Endothelial cell of umbilical vein (primary cell): Measurements from ENCODE around the gene KDM3A.
"Not testable (repeated sequence)": the region's sequence is repeated elsewhere in the genome, so short reads cannot be mapped to it uniquely, and the experiment has no call there.

Experiments
- EZH2 ChIP-seq: IDR thresholded peaks from 2 replicates; pipeline ENCODE4 v1.6.1; 2012; ENCODE audit warnings: borderline replicate concordance, low read depth, mild to moderate bottlenecking, moderate library complexity, low read length, inconsistent platforms; ENCODE audit not compliant: severe bottlenecking
- JUN ChIP-seq: IDR thresholded peaks from 2 replicates; pipeline ENCODE4 v1.6.1; 2011; ENCODE audit warnings: borderline replicate concordance, low read depth; ENCODE audit not compliant: insufficient read length, insufficient read depth
- MAX ChIP-seq: IDR thresholded peaks from 2 replicates; pipeline ENCODE4 v1.6.1; 2011; ENCODE audit not compliant: insufficient read depth, insufficient read length
- MYC ChIP-seq: IDR thresholded peaks from one replicate; pipeline ENCODE4 v1.6.1; 2011; ENCODE audit warnings: mild to moderate bottlenecking, low read depth, low read length
- POLR2A ChIP-seq: IDR thresholded peaks from 2 replicates; pipeline ENCODE4 v1.6.1; 2012; ENCODE audit warnings: low read depth, mild to moderate bottlenecking, control low read depth, low read length
- POLR2AphosphoS5 ChIP-seq: IDR thresholded peaks from 2 replicates; pipeline ENCODE4 v1.6.1; 2012; ENCODE audit warnings: low read depth, mild to moderate bottlenecking, control low read depth, low read length, moderate library complexity; ENCODE audit not compliant: insufficient read depth
- TF ChIP-seq, protein P1 (sequence below), 2 donors: IDR thresholded peaks; 1 replicate in 1 of 2; 2 replicates in 1 of 2; pipeline ENCODE4 v1.5.1; 2011; ENCODE audit warnings: low read length in 2 of 2, mild to moderate bottlenecking in 2 of 2, moderate library complexity in 2 of 2, control low read depth in 1 of 2, inconsistent platforms in 1 of 2, low read depth in 1 of 2; ENCODE audit not compliant: insufficient read depth in 1 of 2; ENCODE audit errors: extremely low read depth in 1 of 2

DNA sequence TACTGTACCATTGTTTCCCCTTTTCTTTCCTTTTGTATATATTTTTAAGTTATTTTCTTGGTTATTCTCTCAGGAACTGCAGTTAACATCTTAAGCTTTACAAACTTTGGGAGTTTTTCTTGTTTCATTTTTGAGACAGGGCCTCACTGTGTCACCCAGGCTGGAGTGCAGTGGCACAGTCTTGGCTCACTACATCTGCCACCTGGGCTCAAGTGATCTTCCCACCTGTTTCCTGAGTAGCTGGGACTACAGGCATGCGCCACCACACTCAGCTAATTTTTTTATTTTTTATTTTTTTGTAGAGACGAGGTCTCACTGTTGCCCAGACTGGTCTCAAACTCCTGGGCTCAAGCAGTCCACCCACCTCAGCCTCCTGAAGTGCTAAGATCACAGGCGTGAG lies 55.2 kb downstream of the KDM3A start:
- TF ChIP-seq, protein P1, sequence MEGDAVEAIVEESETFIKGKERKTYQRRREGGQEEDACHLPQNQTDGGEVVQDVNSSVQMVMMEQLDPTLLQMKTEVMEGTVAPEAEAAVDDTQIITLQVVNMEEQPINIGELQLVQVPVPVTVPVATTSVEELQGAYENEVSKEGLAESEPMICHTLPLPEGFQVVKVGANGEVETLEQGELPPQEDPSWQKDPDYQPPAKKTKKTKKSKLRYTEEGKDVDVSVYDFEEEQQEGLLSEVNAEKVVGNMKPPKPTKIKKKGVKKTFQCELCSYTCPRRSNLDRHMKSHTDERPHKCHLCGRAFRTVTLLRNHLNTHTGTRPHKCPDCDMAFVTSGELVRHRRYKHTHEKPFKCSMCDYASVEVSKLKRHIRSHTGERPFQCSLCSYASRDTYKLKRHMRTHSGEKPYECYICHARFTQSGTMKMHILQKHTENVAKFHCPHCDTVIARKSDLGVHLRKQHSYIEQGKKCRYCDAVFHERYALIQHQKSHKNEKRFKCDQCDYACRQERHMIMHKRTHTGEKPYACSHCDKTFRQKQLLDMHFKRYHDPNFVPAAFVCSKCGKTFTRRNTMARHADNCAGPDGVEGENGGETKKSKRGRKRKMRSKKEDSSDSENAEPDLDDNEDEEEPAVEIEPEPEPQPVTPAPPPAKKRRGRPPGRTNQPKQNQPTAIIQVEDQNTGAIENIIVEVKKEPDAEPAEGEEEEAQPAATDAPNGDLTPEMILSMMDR (IDR thresholded peaks at IDR 0.05; ENCODE audit: extremely low read depth in 1 of 2, insufficient read depth in 1 of 2, low read depth in 1 of 2, low read length in 2 of 2) = not testable (repeated sequence)
- TF ChIP-seq MAX, EZH2, POLR2A, JUN, POLR2AphosphoS5, MYC: not testable (repeated sequence)
